COLO668 (cell line): Measurements from ENCODE around the gene OR4N5.

Experiments
- DNase-seq: peaks from one replicate; lab custom pipeline; 2025; ENCODE audit not compliant: unreplicated experiment; lab: John Stamatoyannopoulos, UW

The OR4N5 gene

GRCh38 chr14:20194101-20194500 is 55.5 kb downstream of the OR4N5 start:
- DNase-seq, result no peak
